WI38 (cell line): Measurements from ENCODE around the gene NHEJ1.

Experiments used
- H3K4me3 ChIP-seq: 2 replicates; pipeline ENCODE4 v1.5.1; 2011; ENCODE audit warnings: low read depth, mild to moderate bottlenecking, control low read depth, low read length
- CTCF ChIP-seq: IDR thresholded peaks from 2 replicates; pipeline ENCODE4 v1.5.1; 2012; ENCODE audit warnings: low read depth, mild to moderate bottlenecking, control low read depth, low read length

Gene NHEJ1

GRCh38 chr2:219125886-219126270 is 34.7 kb downstream of the NHEJ1 start:
- no peak overlapping the region for H3K4me3 ChIP-seq
- TF ChIP-seq CTCF = no peak

GRCh38 chr2:219125225-219125885 is 35.3 kb downstream of the NHEJ1 start:
- TF ChIP-seq CTCF = no peak
- no peak overlapping the region for H3K4me3 ChIP-seq

- no peak for TF ChIP-seq CTCF
- no peak overlapping the region for H3K4me3 ChIP-seq
These were observed 36.1 kb downstream of the NHEJ1 start for GRCh38 chr2:219124381-219125110.

- no peak for TF ChIP-seq CTCF
- H3K4me3 ChIP-seq = no peak overlapping the region
These were observed 37.1 kb downstream of the NHEJ1 start for GRCh38 chr2:219123356-219124135.

GRCh38 chr2:219122202-219122980 is 38.2 kb downstream of the NHEJ1 start:
- H3K4me3 ChIP-seq = no peak overlapping the region
- no peak for TF ChIP-seq CTCF

- no peak for TF ChIP-seq CTCF
- H3K4me3 ChIP-seq = no peak overlapping the region
These were observed 40.5 kb downstream of the NHEJ1 start for GRCh38 chr2:219120082-219120481.
